CD8-positive, alpha-beta memory T cell (primary cell): ENCODE data around the gene TPM2. TPM values are rescaled to one million over a fixed set of nuclear protein-coding genes. Genes with fewer than 3 reads are reported as not detected.

ENCODE experiments used
- CTCF ChIA-PET: fragments of 350-600 bp; sonication (Branson Sonifier 250); formaldehyde crosslinking; loops from one replicate; lab custom pipeline; 2021; ENCODE audit warnings: antibody characterized with exemption; lab: Charles Lee
- POLR2A ChIA-PET: fragments of 350-600 bp; sonication (Branson Sonifier 250); formaldehyde crosslinking; loops from one replicate; lab custom pipeline; 2021; ENCODE audit warnings: antibody characterized with exemption; lab: Charles Lee
- DNase-seq, 5 donors: peaks; one replicate each; pipeline versions ENCODE4 v3.0.0 to v3.0.0-alpha.2; 2020 to 2022; ENCODE audit warnings: mixed read lengths in 1 of 5
- H3K27ac ChIP-seq: one replicate; pipeline ENCODE4 v1.7.0; 2013; ENCODE audit warnings: low read depth, mild to moderate bottlenecking, low read length, moderate library complexity
- H3K27me3 ChIP-seq: 2 replicates; pipeline ENCODE4 v1.7.0; 2013; ENCODE audit warnings: low read length, mild to moderate bottlenecking; ENCODE audit not compliant: insufficient read depth, poor library complexity, severe bottlenecking
- H3K36me3 ChIP-seq: 2 replicates; pipeline ENCODE4 v1.7.0; 2013; ENCODE audit warnings: mild to moderate bottlenecking, low read length, moderate library complexity; ENCODE audit not compliant: insufficient read depth
- H3K4me1 ChIP-seq: 2 replicates; pipeline ENCODE4 v1.7.0; 2013; ENCODE audit warnings: mild to moderate bottlenecking, low read length, moderate library complexity; ENCODE audit not compliant: insufficient read depth
- H3K4me3 ChIP-seq: 2 replicates; pipeline ENCODE4 v1.7.0; 2013; ENCODE audit warnings: mild to moderate bottlenecking, low read length
- H3K9me3 ChIP-seq: 2 replicates; pipeline ENCODE4 v1.7.0; 2013; ENCODE audit warnings: mild to moderate bottlenecking, low read length
- H3K27ac Mint-ChIP-seq, 8 donors: one replicate each; pipeline ENCODE4 v1.8.0; 2020 to 2021; ENCODE audit warnings: mixed read lengths in 8 of 8, mild to moderate bottlenecking in 6 of 8, inconsistent platforms in 3 of 8, moderate library complexity in 3 of 8
- H3K27me3 Mint-ChIP-seq, 2 donors: one replicate each; pipeline ENCODE4 v1.8.0; 2020 to 2021; ENCODE audit warnings: mixed read lengths in 2 of 2, mild to moderate bottlenecking in 1 of 2, moderate library complexity in 1 of 2
- H3K36me3 Mint-ChIP-seq, 3 donors: one replicate each; pipeline ENCODE4 v1.8.0; 2020 to 2021; ENCODE audit warnings: mixed read lengths in 3 of 3, inconsistent platforms in 1 of 3, mild to moderate bottlenecking in 1 of 3
- H3K4me1 Mint-ChIP-seq, 3 donors: one replicate each; pipeline ENCODE4 v1.8.0; 2020 to 2021; ENCODE audit warnings: mixed read lengths in 3 of 3, inconsistent platforms in 1 of 3, mild to moderate bottlenecking in 1 of 3
- H3K4me3 Mint-ChIP-seq, 7 donors: one replicate each; pipeline ENCODE4 v1.8.0; 2020 to 2021; ENCODE audit warnings: mixed read lengths in 7 of 7, mild to moderate bottlenecking in 6 of 7, moderate library complexity in 4 of 7, inconsistent platforms in 2 of 7
- H3K9me3 Mint-ChIP-seq, 5 donors: one replicate each; pipeline ENCODE4 v1.8.0; 2020 to 2022; ENCODE audit warnings: mixed read lengths in 5 of 5, mild to moderate bottlenecking in 3 of 5, moderate library complexity in 2 of 5, inconsistent platforms in 1 of 5
- polyA plus RNA-seq: library from polyadenylated mRNA; unstranded; fragments of 300-500 nt; fragmentation: Illumina TruSeq; gene quantifications from one replicate; pipeline ENCODE4 v1.2.3, GENCODE V29; 2021
- total RNA-seq, 2 experiments: library from RNA; stranded (reverse); gene quantifications; one replicate each; pipeline ENCODE4 v1.2.3, GENCODE V29; 2021

Gene TPM2
- total and polyA plus RNA-seq, 3 experiments from 2014 or later: 0.22 to 7.3 (median 6.6) TPM

- Histone ChIP-seq H3K27ac (no peak overlapping the region), H3K27me3 (no peaks in the 10 kb centered on the region), H3K4me1 (no peaks in the 10 kb centered on the region), H3K9me3 (no peaks in the 10 kb centered on the region), H3K4me3 (no peak overlapping the region), H3K36me3 (no peaks in the 10 kb centered on the region)
- Mint-ChIP-seq H3K27ac (no peak overlapping the region), H3K9me3 (no peaks in the 10 kb centered on the region), H3K4me3 (no peak overlapping the region), H3K4me1 (peaks cover 11 to 20% (median 20%) of the 10 kb centered on the region in 3 donors), H3K27me3 (peaks cover 11 to 13% of the 10 kb centered on the region in 2 donors), H3K36me3 (no peaks in the 10 kb centered on the region)
- no peak for DNase-seq
- ChIA-PET CTCF (no interaction called here), POLR2A (no interaction called here)
Observed at GRCh38 chr9:35674025-35674361, 15.7 kb downstream of the TPM2 start.

GRCh38 chr9:35673132-35674024 lies 16.3 kb downstream of the TPM2 start, which contains the start of gene CA9:
Gene CA9 (plus strand): TSS chr9:35673928. CDS start chr9:35673960, 32 bp downstream.
- Mint-ChIP-seq H3K9me3 (no peaks in the 10 kb centered on the region), H3K4me1 (peaks cover 11 to 20% (median 20%) of the 10 kb centered on the region in 3 donors), H3K36me3 (no peaks in the 10 kb centered on the region), H3K4me3 (peak within 1 kb of the TSS in 6 of 7 donors; percentile 35 to 78 (median 56)), H3K27ac (peak within 1 kb of the TSS in 2 of 8 donors; percentile 38 to 67), H3K27me3 (peaks cover 11 to 13% of the 10 kb centered on the region in 2 donors)
- ChIA-PET POLR2A (no interaction called here), CTCF (no interaction called here)
- H3K9me3 ChIP-seq: no peaks in the 10 kb centered on the region
- H3K27me3 ChIP-seq: no peaks in the 10 kb centered on the region
- H3K36me3 ChIP-seq: no peaks in the 10 kb centered on the region
- H3K27ac ChIP-seq: no peak within 1 kb of the TSS
- H3K4me1 ChIP-seq: no peaks in the 10 kb centered on the region
- no peak for DNase-seq
- H3K4me3 ChIP-seq: no peak within 1 kb of the TSS

- DNase-seq: no peak
- no peak overlapping the region for H3K4me3 Mint-ChIP-seq
- H3K9me3 Mint-ChIP-seq: no peaks in the 10 kb centered on the region
- Histone ChIP-seq H3K36me3 (no peaks in the 10 kb centered on the region), H3K4me1 (peaks cover 13% of the 10 kb centered on the region), H3K27me3 (no peaks in the 10 kb centered on the region), H3K27ac (no peak overlapping the region), H3K9me3 (no peaks in the 10 kb centered on the region), H3K4me3 (no peak overlapping the region)
- H3K27ac Mint-ChIP-seq: peak overlapping the region in 1 of 8 donors; percentile 6
- H3K36me3 Mint-ChIP-seq: no peaks in the 10 kb centered on the region
- CTCF ChIA-PET: interaction anchor here (0.7 to 3.3 kb wide), 4 partner anchors 11 to 26 kb away, joined by 3 to 12 read pairs (median 5); partner anchors contain the start of genes CCDC107 and RMRP
- POLR2A ChIA-PET: no interaction called here
- peaks cover 0 to 2% of the 10 kb centered on the region in 2 donors for H3K27me3 Mint-ChIP-seq
- peaks cover 14 to 23% (median 21%) of the 10 kb centered on the region in 3 donors for H3K4me1 Mint-ChIP-seq
Observed at GRCh38 chr9:35669331-35670145, 20.2 kb downstream of the TPM2 start.

- no peak for DNase-seq
- Mint-ChIP-seq H3K36me3 (no peaks in the 10 kb centered on the region), H3K27ac (no peak overlapping the region), H3K27me3 (peaks cover 0 to 2% of the 10 kb centered on the region in 2 donors), H3K9me3 (no peaks in the 10 kb centered on the region), H3K4me1 (peaks cover 23 to 37% (median 33%) of the 10 kb centered on the region in 3 donors), H3K4me3 (peak overlapping the region in 1 of 7 donors; percentile 12)
- Histone ChIP-seq H3K27ac (no peak overlapping the region), H3K27me3 (no peaks in the 10 kb centered on the region), H3K36me3 (no peaks in the 10 kb centered on the region), H3K9me3 (no peaks in the 10 kb centered on the region), H3K4me1 (peaks cover 21% of the 10 kb centered on the region), H3K4me3 (no peak overlapping the region)
- CTCF ChIA-PET: interaction anchor here (2.8 to 8.6 kb wide), 2 partner anchors 10 to 27 kb away, joined by 11 to 82 read pairs; partner anchors contain the start of genes CCDC107 and RMRP
- POLR2A ChIA-PET: no interaction called here
Observed at GRCh38 chr9:35667939-35668338, 21.8 kb downstream of the TPM2 start.

DNA sequence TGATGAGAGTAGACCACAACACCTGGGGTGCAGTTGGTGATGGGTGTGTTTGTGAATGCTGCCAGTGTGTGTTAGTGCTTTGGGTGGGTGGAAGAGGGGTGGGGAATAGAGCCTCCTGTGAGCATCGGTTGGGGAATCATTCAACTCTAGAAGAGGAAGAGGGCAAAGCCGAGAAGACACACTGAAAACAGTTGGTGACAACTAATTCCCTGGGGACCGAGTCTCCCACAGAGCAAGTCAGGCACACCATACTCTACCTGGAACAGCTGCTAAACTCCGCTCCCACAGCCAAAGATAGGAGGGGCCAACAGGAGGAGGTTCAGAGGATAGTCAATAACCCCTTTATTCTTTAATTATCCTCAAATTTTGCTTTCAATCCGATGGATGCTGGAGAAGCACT lies 23.2 kb downstream of the TPM2 start:
- H3K4me3 Mint-ChIP-seq: peak overlapping the region in 3 of 7 donors; percentile 6 to 29 (median 28)

DNA sequence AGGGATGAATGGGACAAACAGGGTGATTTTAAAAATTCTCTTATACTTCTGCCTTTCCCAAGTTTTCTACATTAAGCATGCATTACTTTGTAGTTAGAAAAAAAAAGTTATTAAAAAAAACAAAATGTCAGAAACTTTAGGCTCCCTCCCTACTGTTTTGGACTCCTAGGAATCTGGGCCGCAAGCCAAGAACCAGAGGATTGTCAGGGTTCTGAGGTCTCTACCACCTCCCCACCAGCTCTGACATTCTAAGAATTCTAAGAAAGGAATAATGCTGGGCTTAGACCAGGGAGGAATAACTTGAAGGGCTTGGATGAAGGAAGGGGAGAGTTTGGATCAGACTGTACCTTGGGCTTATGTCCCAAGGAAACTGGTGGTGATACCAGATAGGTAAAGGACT lies 23.7 kb downstream of the TPM2 start:
- Histone ChIP-seq H3K27ac (no peak overlapping the region), H3K27me3 (no peaks in the 10 kb centered on the region), H3K9me3 (no peaks in the 10 kb centered on the region), H3K36me3 (no peaks in the 10 kb centered on the region), H3K4me3 (no peak overlapping the region), H3K4me1 (peaks cover 40% of the 10 kb centered on the region)
- ChIA-PET POLR2A (interaction anchor here (2.1 kb wide), 1 partner anchor 66 kb away, joined by 6 read pairs; the partner anchor contains the start of genes CREB3 and TLN1), CTCF (interaction anchor here (1.6 to 8.6 kb wide), 8 partner anchors 8 to 62 kb away, joined by 3 to 82 read pairs (median 10); partner anchors contain the start of genes CCDC107 and RMRP)
- peak overlapping the region in 6 of 7 donors; percentile 16 to 91 (median 68) for H3K4me3 Mint-ChIP-seq
- no peak for DNase-seq
- no peaks in the 10 kb centered on the region for H3K9me3 Mint-ChIP-seq
- peaks cover 0 to 2% of the 10 kb centered on the region in 2 donors for H3K27me3 Mint-ChIP-seq
- H3K4me1 Mint-ChIP-seq: peaks cover 41 to 56% (median 52%) of the 10 kb centered on the region in 3 donors
- H3K27ac Mint-ChIP-seq: peak overlapping the region in 5 of 8 donors; percentile 10 to 78 (median 45)
- H3K36me3 Mint-ChIP-seq: peaks cover 2 to 6% (median 5%) of the 10 kb centered on the region in 3 donors

More for the DNA sequence above, 23.2 kb downstream of the TPM2 start:
- Mint-ChIP-seq H3K27me3 (peaks cover 0 to 2% of the 10 kb centered on the region in 2 donors), H3K27ac (peak overlapping the region in 4 of 8 donors; percentile 10 to 78 (median 22)), H3K36me3 (peaks cover 2 to 4% (median 3%) of the 10 kb centered on the region in 3 donors), H3K4me1 (peaks cover 37 to 51% (median 46%) of the 10 kb centered on the region in 3 donors), H3K9me3 (no peaks in the 10 kb centered on the region)
- Histone ChIP-seq H3K27ac (no peak overlapping the region), H3K36me3 (no peaks in the 10 kb centered on the region), H3K27me3 (no peaks in the 10 kb centered on the region), H3K4me3 (no peak overlapping the region), H3K9me3 (no peaks in the 10 kb centered on the region), H3K4me1 (peaks cover 35% of the 10 kb centered on the region)
- POLR2A ChIA-PET: no interaction called here
- CTCF ChIA-PET: interaction anchor here (1.6 to 8.6 kb wide), 5 partner anchors 9 to 58 kb away, joined by 3 to 82 read pairs (median 11); partner anchors contain the start of genes CCDC107 and RMRP
- no peak for DNase-seq

- H3K4me3 Mint-ChIP-seq: peak overlapping the region; percentile 87 to 91 (median 89)
- Histone ChIP-seq H3K27ac (peak overlapping the region; percentile 39), H3K4me3 (peak overlapping the region; percentile 84), H3K27me3 (no peaks in the 10 kb centered on the region), H3K36me3 (peaks cover 5% of the 10 kb centered on the region), H3K9me3 (no peaks in the 10 kb centered on the region), H3K4me1 (peaks cover 46% of the 10 kb centered on the region)
- POLR2A ChIA-PET: interaction anchor here (1.1 to 2.1 kb wide), 2 partner anchors 60 to 67 kb away, joined by 4 to 6 read pairs; partner anchors contain the start of genes CREB3, TESK1 and TLN1
- H3K4me1 Mint-ChIP-seq: peaks cover 47 to 62% (median 58%) of the 10 kb centered on the region in 3 donors
- peak overlapping the region; percentile 73 to 100 (median 96) for H3K27ac Mint-ChIP-seq
- H3K36me3 Mint-ChIP-seq: peaks cover 2 to 12% (median 10%) of the 10 kb centered on the region in 3 donors
- no peak for DNase-seq
- H3K9me3 Mint-ChIP-seq: no peaks in the 10 kb centered on the region
- CTCF ChIA-PET: interaction anchor here (0.7 to 8.6 kb wide), 10 partner anchors 8 to 62 kb away, joined by 3 to 82 read pairs (median 8); partner anchors contain the start of genes CCDC107 and RMRP
- peaks cover 0 to 2% of the 10 kb centered on the region in 2 donors for H3K27me3 Mint-ChIP-seq
Observed at GRCh38 chr9:35665471-35665818, 24.3 kb downstream of the TPM2 start.
